D341Med (cell line): ENCODE results near the gene LSAMP.

Source experiments
- DNase-seq: peaks from one replicate; pipeline ENCODE4 v3.0.0; 2012; ENCODE audit warnings: low spot score

The LSAMP gene

DNA sequence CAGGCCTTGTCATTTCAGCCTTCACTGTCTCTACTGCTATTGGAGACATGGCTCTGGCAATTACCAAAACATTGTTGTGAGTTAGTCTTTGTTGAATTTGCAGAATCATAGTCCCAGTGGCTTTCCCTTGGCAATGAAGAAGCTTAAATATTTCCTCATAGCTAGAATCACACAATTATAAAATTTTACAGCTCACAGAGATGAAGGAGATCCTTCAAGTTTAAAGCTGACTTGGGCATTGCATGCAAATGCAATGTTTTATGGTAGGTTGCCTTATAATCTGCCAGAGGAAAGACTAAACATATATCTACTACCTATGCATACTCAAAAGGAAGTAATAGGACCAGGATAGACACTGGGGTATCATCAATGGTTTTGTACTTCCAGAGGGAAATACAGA, 90.9 kb downstream of the LSAMP start:
- DNase-seq = no peak

DNA sequence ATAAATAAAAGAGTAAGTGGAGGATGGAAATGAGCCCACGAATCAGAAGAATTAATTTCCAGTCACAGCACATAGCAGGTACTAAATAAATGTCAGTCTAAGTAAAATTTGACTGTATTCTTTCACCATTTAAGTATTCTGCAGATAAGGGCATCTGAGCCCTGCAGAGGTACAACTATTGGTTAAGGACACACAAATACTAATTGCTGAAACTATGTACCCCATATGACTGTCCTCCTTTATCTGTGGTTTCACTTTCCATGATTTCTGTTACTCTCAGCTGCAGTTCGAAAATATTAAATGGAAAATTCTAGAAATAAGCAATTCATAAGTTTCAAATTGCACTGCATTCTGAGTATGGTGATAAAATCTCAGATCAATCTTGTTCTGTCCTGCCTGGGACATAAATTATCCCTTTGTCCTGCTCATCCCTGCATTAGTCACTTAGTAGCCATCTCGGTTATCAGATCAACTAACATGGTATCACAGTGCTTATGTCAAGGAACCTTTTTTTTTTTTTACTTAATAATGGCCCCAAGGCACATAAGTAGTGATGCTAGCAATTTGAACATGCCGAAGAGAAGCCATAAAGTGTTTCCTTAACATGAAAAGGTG, 95.1 kb downstream of the LSAMP start:
- no peak for DNase-seq

DNA sequence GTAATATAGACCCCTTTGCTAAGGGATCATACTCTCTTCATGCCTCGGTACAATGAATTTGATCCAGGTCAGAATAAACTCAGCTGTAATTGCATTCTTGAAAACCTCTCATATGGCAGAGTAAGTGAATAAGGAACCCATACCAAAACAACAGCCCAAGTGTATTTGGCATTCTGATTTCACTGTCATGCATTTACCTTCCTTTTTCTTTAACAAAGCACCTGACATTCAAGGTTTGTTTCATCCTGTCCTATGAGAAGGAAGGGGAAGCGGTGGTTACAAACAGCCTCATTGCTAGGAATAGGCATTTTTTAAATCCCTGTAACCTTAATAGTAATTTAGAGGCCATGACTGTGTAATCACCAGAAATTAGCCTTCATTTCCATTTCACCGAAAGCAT, 97.1 kb downstream of the LSAMP start:
- DNase-seq = no peak

DNA sequence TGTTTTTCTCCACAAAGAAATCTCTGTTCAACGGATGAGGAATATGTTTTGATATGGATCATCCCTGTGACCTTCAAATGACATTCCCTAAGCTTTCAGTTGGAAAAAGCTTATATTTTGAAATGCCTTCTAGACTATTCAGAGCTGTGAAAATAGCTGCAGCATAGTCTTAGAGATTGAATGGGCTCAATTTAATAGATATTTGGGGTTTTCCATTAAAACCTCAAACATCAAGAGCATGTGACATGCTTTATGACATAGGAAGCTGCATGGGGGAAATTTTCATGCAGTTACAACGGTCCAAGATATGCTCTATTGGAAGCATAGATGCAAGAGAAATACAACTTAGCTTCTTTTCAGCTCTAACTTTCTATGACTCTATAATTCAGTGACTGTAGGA, 102.8 kb downstream of the LSAMP start:
- DNase-seq = no peak

DNA sequence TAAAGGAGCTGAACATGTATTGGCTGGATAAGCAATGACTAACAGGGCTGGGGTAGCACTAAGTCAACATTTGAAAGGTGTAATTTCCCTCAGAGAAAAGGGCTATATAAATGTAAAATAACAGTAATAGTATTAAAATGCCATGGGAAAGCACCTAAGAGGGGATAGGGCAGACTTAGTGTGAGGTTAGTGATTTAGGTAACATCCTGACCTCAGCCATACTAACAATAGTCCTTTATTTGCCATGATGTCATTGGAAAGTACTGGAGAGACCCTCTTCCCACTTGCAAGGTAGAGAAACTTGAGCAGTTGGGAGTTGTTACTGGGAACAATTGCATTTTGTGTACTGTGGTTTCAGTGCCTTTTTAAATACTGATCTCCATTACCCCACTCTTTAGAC, 103.4 kb downstream of the LSAMP start:
- DNase-seq = no peak

DNA sequence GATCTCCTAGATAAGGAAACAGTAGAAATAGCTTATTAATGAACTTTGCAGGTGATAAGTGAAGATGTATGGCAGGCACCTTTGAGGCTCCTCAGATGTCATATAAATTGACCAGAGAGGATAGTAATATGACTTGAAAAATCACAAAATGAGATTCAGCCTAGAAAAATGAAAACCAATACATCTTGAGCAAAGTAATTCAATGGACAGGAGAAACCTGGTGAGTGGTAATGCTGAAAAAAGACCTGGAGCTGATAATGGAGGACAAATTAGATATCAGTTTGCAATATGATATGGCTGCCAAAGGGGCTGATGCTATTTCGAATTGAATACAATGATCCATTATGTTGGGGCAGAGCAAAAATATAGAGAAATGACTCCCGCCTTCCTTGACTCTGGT, 103.9 kb downstream of the LSAMP start:
- no peak for DNase-seq

DNA sequence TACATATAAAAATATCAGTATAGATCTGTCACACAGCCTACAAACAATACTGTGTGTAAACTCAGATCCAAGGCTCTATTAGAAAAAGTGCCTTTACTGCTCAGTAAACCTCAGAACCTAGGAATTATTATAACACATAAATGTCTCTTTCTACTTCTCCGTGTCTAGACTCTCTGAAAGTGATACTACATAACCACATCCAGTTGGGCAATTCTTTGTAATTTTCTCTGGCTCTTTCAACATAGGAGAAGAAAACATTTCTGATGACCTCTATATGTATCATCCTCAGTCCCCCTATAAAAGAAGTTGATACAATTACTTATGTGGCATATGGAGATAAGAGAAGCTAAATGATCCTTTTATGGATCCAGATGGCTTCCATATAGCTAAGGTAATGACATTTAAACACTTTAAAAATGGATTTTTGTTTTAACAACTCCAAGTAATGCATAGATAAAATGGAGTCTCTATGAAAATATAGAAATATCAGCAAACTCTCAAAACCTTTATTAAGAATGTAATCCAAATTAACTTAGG, 104.5 kb downstream of the LSAMP start:
- DNase-seq = no peak

DNA sequence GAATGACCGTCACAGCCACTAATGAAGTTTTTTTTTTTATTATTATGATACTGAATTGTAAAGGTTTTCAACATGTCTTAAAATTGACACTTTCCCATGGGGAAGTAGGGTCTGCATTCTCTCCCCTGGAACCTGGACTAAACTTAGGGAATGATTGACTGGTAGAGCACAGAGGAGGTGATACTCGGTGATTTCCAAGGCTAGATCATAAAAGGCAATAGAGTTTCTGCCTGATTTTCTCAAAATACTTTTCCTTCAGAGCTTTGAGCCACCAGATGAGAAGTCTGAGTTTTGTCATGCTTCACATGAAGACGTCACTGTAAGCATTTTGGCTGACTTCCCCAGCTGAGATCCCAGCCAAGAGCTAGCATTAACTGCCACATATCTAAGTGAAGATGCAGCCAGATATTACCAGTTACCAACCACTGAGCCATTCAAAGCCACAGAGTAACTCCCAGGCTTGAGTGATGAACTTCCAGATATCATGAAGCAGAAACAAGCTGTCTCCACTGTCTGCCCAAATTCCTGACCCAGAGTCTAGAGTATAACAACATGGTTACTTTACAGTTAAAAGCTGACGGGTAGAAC, 105.8 kb downstream of the LSAMP start:
- no peak for DNase-seq

DNA sequence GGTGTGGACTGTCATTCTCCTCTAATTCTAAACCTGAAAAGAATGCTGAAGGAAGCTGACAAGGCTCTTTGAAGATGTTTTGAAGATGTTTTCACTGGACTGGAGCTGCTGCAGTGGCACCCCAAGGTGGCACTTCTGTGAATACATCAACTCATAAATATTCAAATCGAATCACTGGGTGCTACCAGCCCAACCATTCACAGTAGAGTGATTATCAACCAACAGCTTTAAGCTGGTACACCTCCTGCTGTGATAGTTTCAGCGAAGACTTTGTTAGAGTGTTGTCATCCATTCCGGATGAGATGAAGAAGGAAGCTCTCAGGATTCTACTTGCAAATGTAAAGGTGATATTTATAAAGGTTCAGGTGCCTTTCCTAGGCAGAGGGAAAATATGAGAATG, 106.6 kb downstream of the LSAMP start:
- no peak for DNase-seq

DNA sequence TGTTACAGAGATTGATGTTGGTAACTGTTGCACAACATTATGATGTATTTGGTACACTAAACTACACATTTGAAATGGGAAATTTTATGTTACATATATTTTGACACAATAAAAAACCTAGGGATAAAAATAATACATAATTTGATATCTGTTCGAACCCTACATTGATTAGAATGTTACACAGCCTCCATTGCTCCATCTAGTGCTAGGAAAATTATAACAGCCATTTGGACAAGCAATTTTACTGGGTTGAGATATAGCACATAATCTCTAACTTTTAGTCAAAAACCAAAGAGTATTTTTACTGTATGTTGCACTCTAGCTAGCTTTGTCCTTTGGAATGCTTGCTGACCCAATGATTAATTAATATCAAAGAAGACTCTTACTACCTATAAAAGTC, 108.1 kb downstream of the LSAMP start:
- DNase-seq = no peak

DNA sequence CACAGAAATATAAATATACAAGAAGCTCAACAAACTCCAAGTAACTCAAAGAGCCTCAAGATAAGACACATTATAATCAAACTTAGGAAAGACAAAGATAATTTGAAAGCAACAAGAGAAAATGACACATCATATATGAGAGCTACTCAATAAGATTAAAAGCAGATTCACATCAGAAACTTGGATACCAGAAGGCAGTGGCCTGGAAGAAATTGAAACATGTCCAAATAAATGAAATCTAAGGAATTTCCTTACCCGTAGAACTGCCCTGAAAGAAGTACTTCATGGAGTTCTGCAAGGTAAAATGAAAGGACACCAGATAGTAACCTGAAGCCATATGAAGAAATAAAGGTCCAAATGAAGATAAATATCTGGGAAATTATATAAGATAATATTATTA, 113.9 kb downstream of the LSAMP start:
- no peak for DNase-seq

DNA sequence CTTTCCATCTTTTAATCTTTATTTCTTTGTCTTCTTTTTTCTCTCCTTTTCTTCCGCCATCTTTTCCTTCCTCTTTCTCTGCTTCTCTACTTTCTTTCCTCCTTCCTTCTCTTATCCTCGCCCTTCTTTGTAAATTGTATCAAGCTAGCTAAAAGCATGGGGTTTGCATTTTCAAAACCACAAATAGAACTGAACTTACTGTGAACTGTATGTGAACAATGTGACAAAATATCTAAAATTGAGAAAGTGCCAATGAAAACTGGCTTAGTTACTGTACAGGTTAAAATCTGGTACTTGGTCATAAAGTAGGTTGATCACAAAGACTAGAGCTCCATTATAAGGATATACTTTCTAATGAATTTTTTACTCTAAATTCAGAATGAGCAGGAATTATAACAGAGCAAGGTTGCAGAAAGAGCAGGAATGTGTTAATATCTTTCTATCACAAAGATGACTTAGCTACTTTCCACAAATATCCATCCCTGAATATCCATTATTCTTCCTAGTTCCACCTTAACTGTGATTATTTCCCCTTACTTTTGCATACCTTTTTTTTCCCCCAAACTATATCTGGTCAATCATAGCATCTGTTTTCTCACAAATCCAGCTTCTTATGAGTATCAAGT, 122.4 kb downstream of the LSAMP start:
- no peak for DNase-seq

DNA sequence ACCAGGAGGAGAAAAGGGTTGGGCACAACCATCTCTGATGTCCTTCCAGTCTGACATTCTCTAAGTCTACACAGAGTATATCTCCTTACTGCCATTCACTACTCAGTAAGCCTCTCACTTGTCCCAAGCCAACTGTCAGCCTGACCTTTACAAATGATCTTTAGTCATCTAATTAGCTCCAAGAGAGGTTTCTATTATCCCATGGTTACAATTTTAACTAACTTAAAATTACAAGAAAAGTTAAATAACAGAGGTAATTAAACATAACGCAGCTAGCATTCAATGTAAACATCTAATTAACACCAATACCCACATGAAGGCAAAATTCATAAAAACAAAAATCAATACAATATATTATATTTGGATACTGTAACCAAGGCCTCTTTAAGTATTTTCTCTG, 126.9 kb downstream of the LSAMP start:
- DNase-seq = no peak

DNA sequence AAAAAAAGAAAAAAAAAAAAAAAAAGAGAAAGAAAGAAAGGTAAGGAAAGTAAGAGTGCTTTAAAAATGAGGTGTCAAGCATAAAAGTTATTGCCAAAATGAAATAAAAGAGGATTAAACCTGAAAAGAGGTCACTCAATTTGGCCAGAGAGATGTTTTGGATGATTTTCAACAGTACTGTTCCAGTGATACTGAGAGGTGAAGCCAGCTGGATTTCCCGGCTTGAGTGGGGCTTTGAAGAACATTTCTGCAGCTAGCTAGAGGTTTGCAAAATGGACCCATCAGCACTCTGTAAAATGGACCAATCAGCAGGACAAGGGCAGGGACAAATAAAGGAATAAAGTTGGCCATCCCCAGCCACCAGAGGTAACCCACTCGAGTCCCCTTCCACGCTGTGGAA, 128.5 kb downstream of the LSAMP start:
- DNase-seq = no peak

DNA sequence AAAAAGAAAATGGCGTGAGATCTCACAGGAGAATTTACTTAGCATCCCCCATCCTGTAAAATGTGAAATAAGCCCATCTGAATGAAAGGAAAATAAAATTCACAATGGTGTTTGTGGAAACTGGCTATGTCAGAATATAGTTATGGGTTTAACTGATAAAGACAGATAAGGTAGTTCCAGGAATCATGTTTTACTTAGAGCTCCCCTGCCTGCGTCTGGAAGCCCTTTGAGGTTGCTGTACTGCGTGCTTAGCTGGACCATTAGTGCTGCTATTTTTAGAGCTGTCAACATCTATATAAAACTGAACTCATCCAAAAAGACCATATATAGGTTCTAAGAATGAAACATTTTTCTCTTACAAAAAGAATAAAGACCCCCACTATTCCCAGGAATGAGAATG, 130.8 kb downstream of the LSAMP start:
- no peak for DNase-seq

DNA sequence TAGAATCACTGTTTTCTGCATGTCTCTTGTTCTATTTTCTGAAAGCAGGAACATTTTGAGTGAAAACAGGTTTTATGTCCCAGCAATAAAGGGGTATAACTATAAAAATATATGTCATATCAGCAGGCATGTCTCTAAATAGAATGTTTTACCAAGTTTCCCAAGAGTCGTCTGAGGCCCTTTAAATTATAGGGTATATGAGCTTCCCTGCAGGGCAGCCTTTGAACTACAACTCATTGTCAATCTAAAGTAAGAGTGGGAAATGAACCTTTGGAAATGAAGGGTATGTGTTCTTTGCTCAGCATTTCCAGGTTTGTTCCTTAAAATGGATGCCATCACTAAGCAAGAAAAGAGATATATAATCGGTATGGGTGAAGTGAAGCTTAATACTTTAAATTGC, 138.6 kb downstream of the LSAMP start:
- no peak for DNase-seq

DNA sequence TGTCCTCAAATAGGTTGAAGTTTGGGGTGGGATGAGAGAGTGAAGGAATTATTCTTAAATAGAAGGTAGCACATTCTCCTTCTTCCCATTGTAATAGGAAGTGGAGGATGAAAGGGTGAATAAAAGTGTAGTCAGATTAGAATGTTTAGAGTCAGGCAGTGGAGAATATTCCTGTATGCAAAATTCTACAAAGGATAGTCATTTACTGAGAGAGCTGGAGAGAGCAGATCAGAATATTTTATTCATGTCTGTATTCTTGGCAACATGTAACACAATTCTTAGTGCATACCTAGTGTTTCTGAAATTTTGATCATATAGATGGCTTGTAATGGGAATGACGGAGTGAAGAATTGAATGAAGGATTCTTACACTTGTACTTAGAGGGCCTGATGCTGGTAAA, 139.1 kb downstream of the LSAMP start:
- no peak for DNase-seq

DNA sequence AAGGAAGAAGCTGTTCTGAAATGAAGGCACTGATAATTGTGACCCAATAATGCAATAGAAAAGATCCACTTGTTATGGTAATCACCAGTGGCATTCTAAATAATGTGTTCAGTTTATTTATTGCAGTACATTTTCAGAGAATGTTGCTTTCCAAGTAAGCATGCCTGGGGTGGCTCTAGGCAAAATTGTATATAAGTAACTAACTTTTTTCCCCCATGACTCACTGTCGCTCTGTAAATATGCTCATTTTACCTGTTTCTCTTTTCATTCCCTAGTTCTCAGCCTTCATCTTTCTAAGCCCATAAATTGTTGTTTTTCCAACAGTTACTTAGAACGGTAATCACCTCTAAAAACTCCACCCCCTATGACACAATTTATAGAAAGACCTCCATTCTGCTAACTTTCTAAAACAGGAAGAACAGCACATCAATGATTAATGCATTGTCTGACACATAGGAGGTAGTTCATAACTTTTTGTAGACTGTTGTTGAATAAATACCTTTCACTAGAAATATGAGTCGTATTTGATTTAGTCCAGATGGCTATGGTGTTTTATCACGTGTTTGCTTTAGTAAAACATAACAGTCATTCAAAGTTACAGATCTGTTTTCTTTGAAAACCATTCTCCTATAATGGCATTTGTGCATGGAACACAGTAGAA, 143.1 kb downstream of the LSAMP start:
- DNase-seq = no peak

DNA sequence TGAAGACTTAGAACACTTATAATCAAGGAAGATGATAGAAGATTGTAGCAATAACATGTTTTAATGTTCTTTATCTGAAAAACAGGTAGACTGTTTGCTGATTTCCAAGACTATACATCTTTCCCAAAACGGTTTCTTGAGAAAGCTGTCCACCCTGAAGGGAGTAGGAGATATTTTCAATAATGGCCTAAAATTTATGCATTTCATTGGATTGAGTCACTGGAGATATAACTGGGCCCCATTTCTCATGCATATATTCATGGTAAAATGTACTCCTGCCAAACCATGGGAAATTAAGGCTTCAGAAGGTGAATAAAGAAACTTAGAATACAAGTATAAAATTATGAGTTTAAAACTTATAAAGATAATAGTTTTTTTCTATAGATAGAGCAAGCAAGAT, 143.9 kb downstream of the LSAMP start:
- no peak for DNase-seq

DNA sequence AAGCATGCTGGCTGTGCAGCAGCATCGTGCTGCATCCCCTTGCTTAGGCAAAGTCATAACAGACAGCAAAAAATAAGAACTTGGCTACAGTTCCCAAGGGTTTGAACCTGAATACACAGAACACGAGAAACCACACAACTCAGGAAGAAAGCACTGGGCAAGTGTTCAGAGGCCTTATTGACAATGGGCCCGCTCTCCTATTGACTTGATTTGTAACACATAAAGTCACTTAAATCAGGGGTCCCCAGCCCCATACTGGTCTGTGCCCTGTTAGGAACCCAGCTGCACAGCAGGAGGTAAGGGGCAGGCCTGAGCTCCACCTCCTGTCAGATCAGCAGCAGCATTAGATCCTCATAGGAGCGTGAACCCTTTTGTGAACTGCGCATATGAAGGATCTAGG, 145.1 kb downstream of the LSAMP start:
- DNase-seq = no peak

DNA sequence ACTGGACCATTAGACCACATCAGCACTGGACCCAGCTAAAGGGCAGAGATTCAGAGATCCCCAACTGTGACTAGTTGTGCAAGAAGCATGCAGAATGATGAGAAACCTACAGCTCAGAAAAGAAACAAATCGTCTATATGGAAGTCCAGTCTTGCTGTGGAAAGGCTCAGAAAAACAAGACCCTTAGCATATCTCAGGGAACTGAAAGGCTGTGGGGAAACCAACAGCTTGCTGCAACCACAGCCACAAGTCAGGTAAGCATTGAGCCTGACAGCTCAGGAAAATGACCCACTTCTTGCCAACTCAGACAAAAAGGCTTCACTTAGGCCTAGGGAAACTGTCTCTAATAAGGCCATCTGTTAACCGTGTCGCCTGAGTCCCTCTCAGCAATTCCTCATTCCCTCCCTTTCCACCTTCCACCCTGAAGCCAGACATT, 145.6 kb downstream of the LSAMP start:
- no peak for DNase-seq

DNA sequence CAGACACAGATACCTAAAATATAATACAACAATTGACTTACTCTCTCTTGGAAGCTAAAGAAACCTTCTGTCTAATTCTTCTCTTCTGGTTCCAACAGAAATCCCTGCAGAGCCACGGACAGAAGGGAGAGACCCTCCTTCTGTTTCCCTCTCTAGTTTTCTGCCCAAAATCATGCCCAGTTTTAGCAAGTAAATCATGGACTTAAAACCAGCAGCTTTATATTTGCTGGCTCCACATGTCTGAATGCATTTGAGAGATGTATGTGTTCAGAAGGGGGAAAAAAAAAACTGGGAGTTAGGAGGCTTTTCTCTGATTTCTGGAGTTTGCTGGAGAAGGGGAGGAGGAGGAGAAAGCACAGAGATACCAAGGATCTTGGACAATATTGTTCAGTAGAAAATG, 147.1 kb downstream of the LSAMP start:
- DNase-seq = no peak

DNA sequence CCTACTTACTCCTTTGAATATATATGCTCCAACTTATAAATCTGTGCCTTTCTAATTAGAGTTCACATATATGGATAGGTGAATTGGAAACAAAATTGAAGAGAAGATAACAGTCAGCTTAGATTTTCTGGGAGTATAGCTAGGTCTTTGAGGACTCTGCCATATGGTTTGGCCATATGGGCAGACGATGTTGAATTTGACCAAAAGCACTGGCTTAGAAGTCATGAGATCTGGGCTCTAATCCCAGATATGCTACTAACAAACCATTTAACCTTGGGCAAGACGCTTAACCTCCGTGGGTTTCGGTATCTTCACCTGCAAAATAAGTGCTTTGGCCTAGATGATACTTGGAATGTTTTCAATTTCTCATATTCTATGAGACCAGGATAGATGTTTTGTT, 154.1 kb downstream of the LSAMP start:
- no peak for DNase-seq
